HG03460 (cell line): ENCODE results near the gene BMP2.
A peak's percentile ranks its signal among the peaks of the same experiment; 100 is the strongest.

Experiments
- ATAC-seq: cut with Tn5 transposase; IDR thresholded peaks from one replicate; pipeline ENCODE4 v1.9.1; 2021; ENCODE audit not compliant: unreplicated experiment

Gene BMP2

DNA sequence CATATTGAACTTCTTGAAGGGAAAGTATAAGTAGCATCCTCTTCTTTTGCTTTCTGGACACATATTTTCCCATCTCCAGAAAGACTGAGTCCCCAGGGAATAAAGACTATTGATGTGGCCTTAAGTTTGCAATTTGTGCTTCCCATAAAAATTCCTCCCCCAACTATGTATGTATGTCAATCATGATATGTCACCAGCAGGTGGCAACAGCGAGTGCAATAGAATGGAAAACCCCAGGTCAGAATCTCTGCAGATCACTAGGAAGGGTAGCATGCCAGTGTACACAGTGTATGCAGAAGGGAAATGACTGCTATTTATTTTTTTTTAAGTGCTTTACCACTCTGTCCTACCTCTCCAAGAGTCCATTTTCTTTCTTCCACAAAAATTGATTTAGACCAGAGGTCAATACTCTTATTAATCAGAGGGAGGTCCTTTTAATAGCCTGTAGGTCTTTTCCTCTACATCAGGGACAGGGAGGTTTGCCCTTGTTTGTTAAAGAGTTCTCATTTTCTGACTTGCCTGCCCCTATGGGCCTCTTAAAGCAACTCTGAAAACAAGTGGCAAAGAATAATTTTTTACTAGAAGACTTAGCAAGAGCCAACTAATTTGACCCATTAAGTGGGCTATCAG is 61.4 kb downstream of the BMP2 start:
- peak; percentile 96 for ATAC-seq

DNA sequence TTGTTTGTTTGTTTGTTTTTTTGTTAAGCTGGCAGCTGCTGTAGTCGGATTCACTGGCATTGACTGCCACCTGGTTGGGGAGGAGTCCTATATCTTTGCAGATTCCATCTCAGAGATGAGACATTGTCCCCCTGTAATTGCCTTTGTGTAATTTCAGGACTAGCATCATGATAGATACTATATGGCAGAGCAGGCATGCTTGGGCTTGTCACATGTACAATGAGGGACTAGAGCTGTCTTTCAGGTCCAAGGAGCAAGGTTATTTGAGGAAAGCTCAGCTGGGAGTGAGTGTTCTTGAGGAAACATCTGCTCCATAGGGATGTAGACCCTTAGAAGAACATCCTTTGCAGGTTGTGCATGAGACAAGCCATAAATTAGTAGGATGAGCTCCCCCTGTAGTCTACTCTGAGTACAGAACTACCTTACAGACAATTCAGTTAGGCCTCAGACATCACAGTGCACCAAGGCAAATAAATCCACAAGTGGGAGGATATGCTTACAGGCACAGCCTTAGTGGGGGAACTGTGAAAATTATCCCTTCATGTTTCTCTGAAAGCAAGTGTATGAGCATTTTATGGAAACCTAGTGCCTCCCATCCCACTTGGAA is 62.1 kb downstream of the BMP2 start:
- ATAC-seq = no peak
